Muscle of back (tissue), 11 donors: Measurements from ENCODE around the gene TTL. TPM values are rescaled to one million over a fixed set of nuclear protein-coding genes. Genes with fewer than 3 reads are reported as not detected.
"Not testable (repeated sequence)": the region's sequence is repeated elsewhere in the genome, so short reads cannot be mapped to it uniquely, and the experiment has no call there.

Experiments
- DNase-seq, 3 donors: peaks; one replicate each; pipeline versions ENCODE4 v3.0.0 to v3.0.0-alpha.2; 2013
- polyA plus RNA-seq, 10 donors: library from polyadenylated mRNA; unstranded; fragments of 120-200 nt; gene quantifications; one replicate each; pipeline ENCODE4 v1.2.1, GENCODE V29; 2013; ENCODE audit not compliant: insufficient read length in 10 of 10

The TTL gene
- polyA plus RNA-seq, 10 donors, result 32.1 to 47.1 (median 38.9) TPM

DNA sequence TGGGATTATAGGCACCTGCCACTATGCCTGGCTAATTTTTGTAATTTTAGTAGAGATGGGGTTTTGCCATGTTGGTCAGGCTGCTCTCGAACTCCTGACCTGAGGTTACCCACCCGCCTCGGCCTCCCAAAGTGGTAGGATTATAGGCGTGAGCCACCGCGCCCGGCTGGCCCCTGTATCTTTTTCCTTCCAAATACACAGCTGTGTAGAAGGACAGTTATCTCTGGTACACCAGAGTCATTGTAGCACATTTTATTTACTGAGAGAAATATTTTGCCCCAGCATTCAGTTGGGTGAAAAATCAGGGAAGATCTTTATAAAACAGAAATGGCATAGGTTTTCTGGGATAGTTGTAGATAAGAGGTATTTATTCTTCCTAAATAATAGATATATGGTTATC lies 36.9 kb downstream of the TTL start:
- DNase-seq, result no peak

GRCh38 chr2:112519506-112519905 lies 37.5 kb downstream of the TTL start:
- DNase-seq, result no peak

DNA sequence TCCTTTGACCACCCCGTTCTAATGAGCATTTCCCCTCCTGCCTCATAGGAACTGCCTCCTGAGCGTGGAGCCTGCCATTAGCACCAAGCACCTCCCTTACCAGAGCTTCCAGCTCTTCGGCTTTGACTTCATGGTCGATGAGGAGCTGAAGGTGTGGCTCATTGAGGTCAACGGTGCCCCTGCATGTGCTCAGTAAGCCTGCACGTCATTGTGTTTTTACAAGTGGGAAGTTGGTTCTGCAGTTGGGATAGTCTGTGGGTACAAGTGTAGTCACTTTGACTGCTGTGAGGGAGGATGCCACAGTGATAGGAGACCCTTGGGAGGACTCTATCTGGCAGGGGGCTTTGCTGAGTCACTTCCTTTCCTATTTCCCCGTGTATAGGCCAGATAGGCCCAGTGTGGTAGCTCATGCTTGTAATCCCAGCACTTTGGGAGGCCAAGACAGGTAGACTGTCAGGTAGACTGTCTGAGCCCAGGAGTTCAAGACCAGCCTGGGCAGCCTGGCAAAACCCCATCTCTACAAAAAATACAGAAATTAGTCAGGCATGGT lies 38.4 kb downstream of the TTL start:
- no peak for DNase-seq

DNA sequence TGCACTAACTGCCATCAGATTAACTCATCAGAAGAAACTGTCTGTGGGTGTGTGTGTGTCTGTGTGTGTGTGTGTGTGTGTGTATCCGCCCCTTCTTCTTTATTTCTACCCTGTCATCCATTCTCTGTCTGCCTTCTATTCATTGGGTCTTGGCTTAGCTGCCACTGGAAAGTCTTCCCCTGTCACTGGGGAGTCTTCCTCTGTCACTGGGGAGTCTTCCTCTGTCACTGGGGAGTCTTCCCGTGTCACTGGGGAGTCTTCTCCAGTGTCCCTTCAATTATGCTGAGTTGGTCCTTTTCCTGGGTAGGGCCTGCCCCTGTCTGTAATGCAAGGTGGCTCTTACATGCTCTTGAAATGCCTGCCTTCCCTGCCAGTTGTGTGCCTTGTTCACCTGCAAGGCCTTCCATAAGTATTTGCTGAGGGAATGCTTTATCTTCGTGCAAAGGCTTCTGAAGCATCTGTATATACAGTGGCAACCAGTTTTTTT lies 41.4 kb downstream of the TTL start:
- no peak for DNase-seq

DNA sequence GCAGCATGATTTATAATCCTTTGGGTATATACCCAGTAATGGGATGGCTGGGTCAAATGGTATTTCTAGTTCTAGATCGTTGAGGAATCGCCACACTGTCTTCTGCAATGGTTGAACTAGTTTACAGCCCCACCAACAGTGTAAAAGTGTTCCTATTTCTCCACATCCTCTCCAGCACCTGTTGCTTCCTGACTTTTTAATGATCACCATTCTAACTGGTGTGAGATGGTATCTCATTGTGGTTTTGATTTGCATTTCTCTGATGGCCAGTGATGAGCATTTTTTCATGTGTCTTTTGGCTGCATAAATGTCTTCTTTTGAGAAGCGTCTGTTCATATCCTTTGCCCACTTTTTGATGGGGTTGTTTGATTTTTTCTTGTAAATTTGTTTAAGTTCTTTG lies 42.3 kb downstream of the TTL start:
- DNase-seq, result not testable (repeated sequence)

GRCh38 chr2:112528541-112528940 lies 46.6 kb downstream of the TTL start:
- DNase-seq, result no peak

- DNase-seq, result no peak
Measured at GRCh38 chr2:112529757-112530156, 47.8 kb downstream of the TTL start.

DNA sequence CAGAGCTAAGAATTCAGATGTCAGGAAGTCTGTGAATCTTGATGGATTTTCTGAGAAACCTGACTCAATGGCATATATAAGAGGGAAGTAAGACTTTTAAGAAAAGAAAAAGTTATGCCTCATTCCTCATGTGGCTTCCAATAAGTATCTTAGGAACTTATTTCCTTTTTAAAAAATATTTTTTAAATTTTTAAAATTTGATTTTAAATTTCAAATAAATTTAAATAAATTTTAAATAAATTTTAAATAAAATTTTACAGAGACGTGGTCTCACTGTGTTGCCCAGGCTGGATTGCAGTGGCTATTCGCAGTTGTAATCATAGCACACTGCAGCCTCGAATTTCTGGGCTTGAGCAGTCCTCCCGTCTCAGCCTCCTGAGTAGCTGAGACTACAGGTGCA lies 48.8 kb downstream of the TTL start:
- DNase-seq, result no peak

- DNase-seq, result no peak
Measured at GRCh38 chr2:112534826-112535225, 52.9 kb downstream of the TTL start.

DNA sequence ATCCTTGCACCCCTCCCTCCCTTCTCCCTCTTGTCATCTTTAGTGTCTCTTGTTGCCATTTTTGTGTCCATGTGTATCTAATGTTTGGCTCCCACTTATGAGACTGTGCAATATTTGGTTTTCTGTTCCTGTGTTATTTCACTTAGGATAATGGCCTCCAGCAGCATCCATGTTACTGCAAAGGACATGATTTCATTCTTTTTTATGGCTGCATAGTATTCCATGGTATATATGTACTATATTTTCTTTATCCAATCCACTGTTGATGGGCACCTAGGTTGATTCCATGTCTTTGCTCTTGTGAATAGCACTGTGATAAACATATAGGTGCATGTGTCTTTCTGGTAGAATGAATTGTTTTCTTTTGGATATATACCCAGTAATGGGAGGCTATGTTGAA lies 54.7 kb downstream of the TTL start:
- not testable (repeated sequence) for DNase-seq

GRCh38 chr2:112539306-112539705 lies 57.4 kb downstream of the TTL start:
- DNase-seq, result no peak

- no peak for DNase-seq
Measured at GRCh38 chr2:112540906-112541305, 59.0 kb downstream of the TTL start.

GRCh38 chr2:112541315-112542122 lies 59.6 kb downstream of the TTL start:
- peak in 1 of 3 donors; percentile 2 for DNase-seq

GRCh38 chr2:112542123-112542983 lies 60.4 kb downstream of the TTL start, which contains the start of gene POLR1B:
POLR1B (plus strand) TSS chr2:112542465; CDS start chr2:112542495, 30 bp downstream.
- DNase-seq, result peak; percentile 78 to 98 (median 90)

- DNase-seq, result no peak
Measured at GRCh38 chr2:112542984-112543661, 61.2 kb downstream of the TTL start.

GRCh38 chr2:112547333-112547732 lies 65.4 kb downstream of the TTL start:
- DNase-seq, result peak in 1 of 3 donors; percentile 1

DNA sequence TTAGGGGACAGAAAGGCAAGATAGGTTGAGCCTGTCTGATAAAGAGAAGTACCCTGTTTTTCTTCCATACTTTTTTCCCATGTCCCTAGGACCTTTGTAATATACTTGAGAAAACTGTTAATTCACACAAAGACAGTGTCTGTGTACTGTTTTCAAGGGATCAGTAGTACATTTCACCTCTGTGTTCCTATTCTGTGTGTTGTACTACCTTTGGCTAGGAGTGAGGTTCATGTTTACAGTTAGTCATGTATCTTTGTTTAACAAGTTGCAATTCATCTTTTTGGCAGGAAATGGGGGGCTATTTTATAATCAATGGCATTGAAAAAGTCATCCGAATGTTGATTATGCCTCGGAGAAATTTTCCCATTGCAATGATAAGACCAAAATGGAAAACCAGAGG lies 67.0 kb downstream of the TTL start:
- DNase-seq, result no peak

- no peak for DNase-seq
Measured at GRCh38 chr2:112566104-112566503, 84.1 kb downstream of the TTL start.

GRCh38 chr2:112566508-112566907 lies 84.6 kb downstream of the TTL start:
- not testable (repeated sequence) for DNase-seq

GRCh38 chr2:112572005-112572404 lies 90.0 kb downstream of the TTL start:
- no peak for DNase-seq

GRCh38 chr2:112577756-112578155 lies 95.8 kb downstream of the TTL start:
- DNase-seq, result peak in 1 of 3 donors; percentile 42

GRCh38 chr2:112579241-112579640 lies 97.3 kb downstream of the TTL start:
- DNase-seq, result peak in 2 of 3 donors; percentile 34 to 60
